AG04450 (cell line): ENCODE results near the gene STXBP6. TPM values are rescaled to one million over a fixed set of nuclear protein-coding genes. Genes with fewer than 3 reads are reported as not detected.

ENCODE experiments used
- CTCF ChIA-PET: fragments of 300-600, 350-600 bp; formaldehyde crosslinking; extraction: SDS; loops from one replicate; lab custom pipeline; 2022; ENCODE audit warnings: antibody characterized with exemption, inconsistent platforms; lab: Charles Lee
- POLR2A ChIA-PET: fragments of 350-600 bp; formaldehyde crosslinking; extraction: SDS; loops from one replicate; lab custom pipeline; 2021; ENCODE audit warnings: antibody characterized with exemption, inconsistent platforms; lab: Yijun Ruan, JAX
- DNase-seq: peaks from one replicate; pipeline ENCODE4 v3.0.0-alpha.2; 2011; ENCODE audit warnings: low read depth, low spot score
- H3K27ac ChIP-seq: one replicate; pipeline ENCODE4 v1.5.1; 2012; ENCODE audit warnings: low read depth, low read length, control low read depth
- H3K27me3 ChIP-seq: one replicate; pipeline ENCODE4 v1.6.0; 2012; ENCODE audit warnings: low read length; ENCODE audit not compliant: control insufficient read depth, insufficient read depth
- H3K4me3 ChIP-seq: 2 replicates; pipeline ENCODE4 v1.5.1; 2011; ENCODE audit warnings: mild to moderate bottlenecking, low read depth, low read length, control low read depth
- H3K9me3 ChIP-seq: 2 replicates; pipeline ENCODE4 v1.5.1; 2012; ENCODE audit warnings: low read length; ENCODE audit not compliant: control insufficient read depth, insufficient read depth
- CTCF ChIP-seq: IDR thresholded peaks from 2 replicates; pipeline ENCODE4 v1.5.1; 2011; ENCODE audit warnings: low read depth, low read length, control low read depth, inconsistent platforms
- polyA plus RNA-seq: library from polyadenylated mRNA; depleted of rRNA; stranded (reverse); fragments of >200 nt; gene quantifications from 2 replicates; pipeline ENCODE4 v1.2.3, GENCODE V29; 2011

STXBP6 gene
- polyA plus RNA-seq, 1 experiment, result 0.16 TPM

DNA sequence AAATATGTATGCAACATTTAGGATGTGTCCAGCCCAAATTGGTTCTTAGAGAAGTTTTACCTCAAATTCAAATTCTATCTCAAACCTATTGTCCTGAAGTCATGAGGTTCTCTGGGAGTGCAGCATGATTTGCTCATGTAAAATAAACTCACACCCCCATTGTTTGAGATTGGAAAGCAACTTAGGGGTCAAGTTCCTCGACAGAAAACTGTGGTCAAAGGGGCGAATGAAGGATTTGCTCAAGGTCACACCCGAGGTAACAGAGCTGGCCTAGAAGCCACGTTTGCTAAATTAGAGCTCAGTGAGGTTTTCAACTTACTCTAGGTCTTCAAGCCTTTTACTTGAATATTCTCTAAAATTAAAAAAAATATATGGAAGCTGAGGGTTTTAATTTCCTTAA, 218.3 kb downstream of the STXBP6 start:
- Histone ChIP-seq H3K27me3 (no peaks in the 10 kb centered on the region), H3K27ac (no peak overlapping the region), H3K4me3 (no peak overlapping the region), H3K9me3 (no peaks in the 10 kb centered on the region)
- DNase-seq, result no peak
- TF ChIP-seq CTCF, result no peak
- ChIA-PET POLR2A (no interaction called here), CTCF (no interaction called here)

GRCh38 chr14:24829862-24830261, 220.1 kb downstream of the STXBP6 start:
- H3K4me3 ChIP-seq, result no peak overlapping the region
- ChIA-PET CTCF (no interaction called here), POLR2A (no interaction called here)
- H3K27me3 ChIP-seq, result no peaks in the 10 kb centered on the region
- DNase-seq, result no peak
- H3K9me3 ChIP-seq, result no peaks in the 10 kb centered on the region
- no peak for TF ChIP-seq CTCF
- H3K27ac ChIP-seq, result no peak overlapping the region

DNA sequence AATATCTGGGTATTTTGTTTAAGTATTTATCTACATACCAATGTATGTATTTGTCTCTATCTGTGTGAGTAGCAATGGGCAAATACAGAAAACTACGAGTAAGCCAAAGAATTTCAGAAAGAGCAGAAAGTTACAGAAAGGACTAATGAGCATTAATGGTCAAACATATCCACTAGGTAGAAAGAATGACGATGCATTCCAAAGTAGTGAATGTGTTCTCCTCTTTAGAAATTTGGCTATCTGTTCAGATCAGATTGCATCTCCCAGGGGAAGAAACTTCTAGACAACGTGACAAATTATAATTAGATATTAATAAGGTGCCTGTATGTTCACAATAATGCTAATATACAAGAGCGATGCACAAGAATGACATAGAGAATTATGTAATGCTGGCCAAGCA, 221.5 kb downstream of the STXBP6 start:
- ChIA-PET POLR2A (no interaction called here), CTCF (no interaction called here)
- H3K4me3 ChIP-seq, result no peak overlapping the region
- no peak overlapping the region for H3K27ac ChIP-seq
- H3K9me3 ChIP-seq, result no peaks in the 10 kb centered on the region
- DNase-seq, result no peak
- no peak for TF ChIP-seq CTCF
- no peaks in the 10 kb centered on the region for H3K27me3 ChIP-seq

DNA sequence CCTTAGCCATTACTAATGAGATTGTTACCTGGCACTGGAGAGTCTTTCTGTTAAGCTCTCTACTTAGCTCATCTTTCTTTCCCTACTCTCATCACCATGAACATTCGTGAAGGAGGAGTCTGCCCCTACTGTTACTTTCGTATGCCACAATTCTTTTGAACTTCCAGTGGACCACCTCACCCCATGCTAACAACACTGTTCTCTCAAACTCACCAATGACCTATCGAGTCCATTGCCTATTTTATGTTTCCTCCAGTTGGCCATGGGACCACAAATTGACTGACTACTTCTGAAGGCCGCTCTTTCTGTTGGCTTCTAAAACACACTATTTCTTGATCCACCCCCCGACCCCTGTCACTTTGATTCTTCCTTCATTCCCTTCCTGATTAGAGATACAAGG, 223.6 kb downstream of the STXBP6 start:
- ChIA-PET POLR2A (no interaction called here), CTCF (no interaction called here)
- no peak for DNase-seq
- TF ChIP-seq CTCF, result no peak
- no peaks in the 10 kb centered on the region for H3K9me3 ChIP-seq
- H3K4me3 ChIP-seq, result no peak overlapping the region
- no peaks in the 10 kb centered on the region for H3K27me3 ChIP-seq
- no peak overlapping the region for H3K27ac ChIP-seq

GRCh38 chr14:24820616-24821015, 229.3 kb downstream of the STXBP6 start:
- CTCF ChIA-PET, result no interaction called here
- no peak for DNase-seq
- H3K27ac ChIP-seq, result no peak overlapping the region
- POLR2A ChIA-PET, result no interaction called here
- no peaks in the 10 kb centered on the region for H3K27me3 ChIP-seq
- H3K4me3 ChIP-seq, result no peak overlapping the region
- TF ChIP-seq CTCF, result no peak
- H3K9me3 ChIP-seq, result no peaks in the 10 kb centered on the region
